B cell (primary cell): ENCODE measurements around the gene PEPD.

Source experiments
- CTCF ChIP-seq: fragments of 200-600 bp; IDR thresholded peaks from one replicate; pipeline ENCODE4 v1.8.0; 2022; ENCODE audit warnings: antibody characterized with exemption, mild to moderate bottlenecking
- EZH2 ChIP-seq: IDR thresholded peaks from 2 replicates; pipeline ENCODE4 v1.6.1; 2012; ENCODE audit warnings: borderline replicate concordance, low read depth, mild to moderate bottlenecking, moderate library complexity, low read length; ENCODE audit not compliant: insufficient read depth, poor library complexity, severe bottlenecking

DNA sequence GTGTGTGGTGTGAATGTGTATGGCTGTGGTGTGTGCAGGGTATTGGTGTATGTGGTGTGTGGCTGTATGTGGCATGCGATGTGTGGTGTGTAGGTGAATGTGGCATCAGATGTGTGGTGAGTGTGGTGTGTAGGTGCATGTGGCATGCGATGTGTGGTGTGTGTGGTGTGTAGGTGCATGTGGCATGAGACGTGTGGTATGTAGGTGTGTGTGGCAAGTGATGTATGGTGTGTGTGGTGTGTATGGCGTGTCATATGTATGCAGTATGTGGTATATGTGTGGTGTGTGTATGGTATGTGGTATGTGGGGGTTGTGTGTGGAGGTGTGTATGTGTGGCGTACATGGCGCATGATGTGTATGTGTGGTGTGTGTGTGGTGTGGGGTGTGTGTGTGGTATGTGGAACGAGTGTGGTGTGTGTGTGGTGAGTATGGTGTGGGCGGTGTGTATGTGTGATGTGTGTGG is 63.4 kb downstream of the PEPD start:
- no peak for TF ChIP-seq CTCF
- no peak for TF ChIP-seq EZH2
